Endothelial cell (in vitro differentiated cells): ENCODE results near the gene NHEJ1. TPM values are rescaled to one million over a fixed set of nuclear protein-coding genes. Genes with fewer than 3 reads are reported as not detected.

ENCODE experiments used
- DNase-seq: peaks from one replicate; pipeline ENCODE4 v3.0.0; 2021; ENCODE audit warnings: low spot score
- H3K27ac Mint-ChIP-seq: one replicate; pipeline ENCODE4 v1.8.0; 2021; ENCODE audit warnings: mixed read lengths, inconsistent platforms; ENCODE audit not compliant: unreplicated experiment
- H3K27me3 Mint-ChIP-seq: one replicate; pipeline ENCODE4 v1.8.0; 2021; ENCODE audit warnings: mild to moderate bottlenecking, moderate library complexity, mixed read lengths, inconsistent platforms; ENCODE audit not compliant: unreplicated experiment
- H3K36me3 Mint-ChIP-seq: one replicate; pipeline ENCODE4 v1.8.0; 2021; ENCODE audit warnings: mild to moderate bottlenecking, low read depth, mixed read lengths, inconsistent platforms; ENCODE audit not compliant: unreplicated experiment
- H3K4me1 Mint-ChIP-seq: one replicate; pipeline ENCODE4 v1.8.0; 2021; ENCODE audit warnings: mild to moderate bottlenecking, mixed read lengths, inconsistent platforms; ENCODE audit not compliant: unreplicated experiment
- H3K4me3 Mint-ChIP-seq: one replicate; pipeline ENCODE4 v1.8.0; 2021; ENCODE audit warnings: mild to moderate bottlenecking, mixed read lengths, inconsistent platforms; ENCODE audit not compliant: unreplicated experiment
- H3K9me3 Mint-ChIP-seq: one replicate; pipeline ENCODE4 v1.8.0; 2021; ENCODE audit warnings: mixed read lengths, inconsistent platforms; ENCODE audit not compliant: unreplicated experiment
- total RNA-seq: library from RNA; stranded (reverse); fragmentation: NEBNext Ultra II Directional; extraction: Animal tissue kit (Norgen Biotek cat#: 25700); gene quantifications from one replicate; pipeline ENCODE4 v1.2.1, GENCODE V29; 2021; ENCODE audit not compliant: unreplicated experiment
- TF ChIP-seq, protein P1 (sequence below): fragments of 200-600 bp; sonication (generic); IDR thresholded peaks from one replicate; pipeline ENCODE4 v1.5.0; 2021; ENCODE audit warnings: antibody characterized with exemption; ENCODE audit not compliant: unreplicated experiment

Gene NHEJ1
- total RNA-seq, 1 donor from 2014 or later: 11.1 TPM

DNA sequence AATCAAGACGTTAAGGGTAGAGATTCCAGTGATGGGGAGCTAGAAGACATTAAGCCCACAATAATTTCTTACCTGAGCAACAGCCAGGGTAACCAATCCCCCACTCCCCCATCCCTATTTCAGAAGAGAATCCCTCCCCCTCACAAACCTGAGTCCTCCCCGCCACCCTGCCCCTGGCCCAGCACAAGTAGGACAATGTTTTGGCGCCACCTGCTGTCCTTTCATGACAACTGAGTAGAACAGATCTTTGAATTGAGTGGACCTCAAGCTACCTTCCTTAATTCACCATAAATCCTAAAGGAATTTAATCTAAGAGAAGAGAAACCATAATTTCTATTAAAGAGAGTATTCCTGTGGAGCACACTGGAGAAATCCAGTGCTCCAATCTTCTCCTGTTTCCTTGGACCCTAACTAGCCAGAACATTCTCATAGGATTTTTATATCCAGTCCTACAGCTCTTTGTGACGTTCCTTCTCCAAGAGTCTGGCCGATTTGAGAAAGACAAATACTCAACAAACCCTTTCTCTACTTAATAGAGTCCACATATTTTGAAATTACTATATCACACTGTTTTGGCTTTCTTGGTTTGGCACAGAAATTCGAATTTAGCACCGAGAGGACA is 41.1 kb downstream of the NHEJ1 start:
- DNase-seq: peak; percentile 64
- H3K27ac Mint-ChIP-seq: no peak overlapping the region
- H3K36me3 Mint-ChIP-seq: no peaks in the 10 kb centered on the region
- no peaks in the 10 kb centered on the region for H3K9me3 Mint-ChIP-seq
- H3K4me3 Mint-ChIP-seq: no peak overlapping the region
- H3K27me3 Mint-ChIP-seq: peaks cover 2% of the 10 kb centered on the region
- TF ChIP-seq, protein P1, sequence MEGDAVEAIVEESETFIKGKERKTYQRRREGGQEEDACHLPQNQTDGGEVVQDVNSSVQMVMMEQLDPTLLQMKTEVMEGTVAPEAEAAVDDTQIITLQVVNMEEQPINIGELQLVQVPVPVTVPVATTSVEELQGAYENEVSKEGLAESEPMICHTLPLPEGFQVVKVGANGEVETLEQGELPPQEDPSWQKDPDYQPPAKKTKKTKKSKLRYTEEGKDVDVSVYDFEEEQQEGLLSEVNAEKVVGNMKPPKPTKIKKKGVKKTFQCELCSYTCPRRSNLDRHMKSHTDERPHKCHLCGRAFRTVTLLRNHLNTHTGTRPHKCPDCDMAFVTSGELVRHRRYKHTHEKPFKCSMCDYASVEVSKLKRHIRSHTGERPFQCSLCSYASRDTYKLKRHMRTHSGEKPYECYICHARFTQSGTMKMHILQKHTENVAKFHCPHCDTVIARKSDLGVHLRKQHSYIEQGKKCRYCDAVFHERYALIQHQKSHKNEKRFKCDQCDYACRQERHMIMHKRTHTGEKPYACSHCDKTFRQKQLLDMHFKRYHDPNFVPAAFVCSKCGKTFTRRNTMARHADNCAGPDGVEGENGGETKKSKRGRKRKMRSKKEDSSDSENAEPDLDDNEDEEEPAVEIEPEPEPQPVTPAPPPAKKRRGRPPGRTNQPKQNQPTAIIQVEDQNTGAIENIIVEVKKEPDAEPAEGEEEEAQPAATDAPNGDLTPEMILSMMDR: peak; percentile 70
- H3K4me1 Mint-ChIP-seq: peaks cover 7% of the 10 kb centered on the region

DNA sequence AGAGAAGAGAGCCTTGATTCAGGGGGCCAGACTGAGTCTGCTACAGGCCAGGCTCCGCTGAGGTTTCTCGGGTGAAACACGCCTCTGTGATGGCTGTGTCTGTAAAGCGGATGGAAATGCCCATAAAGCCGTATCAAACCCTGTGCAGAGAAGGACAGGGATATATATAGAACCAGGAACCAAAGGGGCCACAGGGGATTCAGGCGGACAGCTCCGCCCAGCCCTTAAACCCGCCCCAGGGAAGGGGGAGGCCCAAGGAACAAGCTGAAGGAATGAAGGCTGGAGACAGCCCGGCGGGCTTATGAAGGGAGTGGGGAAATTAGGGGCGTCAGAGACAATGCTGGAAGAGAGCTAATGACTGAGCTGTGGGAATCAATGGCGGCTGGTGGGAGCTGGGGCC is 42.1 kb downstream of the NHEJ1 start:
- no peak overlapping the region for H3K4me3 Mint-ChIP-seq
- TF ChIP-seq, protein P1: no peak
- H3K9me3 Mint-ChIP-seq: no peaks in the 10 kb centered on the region
- no peaks in the 10 kb centered on the region for H3K36me3 Mint-ChIP-seq
- H3K4me1 Mint-ChIP-seq: peaks cover 4% of the 10 kb centered on the region
- DNase-seq: no peak
- H3K27ac Mint-ChIP-seq: no peak overlapping the region
- peaks cover 2% of the 10 kb centered on the region for H3K27me3 Mint-ChIP-seq

DNA sequence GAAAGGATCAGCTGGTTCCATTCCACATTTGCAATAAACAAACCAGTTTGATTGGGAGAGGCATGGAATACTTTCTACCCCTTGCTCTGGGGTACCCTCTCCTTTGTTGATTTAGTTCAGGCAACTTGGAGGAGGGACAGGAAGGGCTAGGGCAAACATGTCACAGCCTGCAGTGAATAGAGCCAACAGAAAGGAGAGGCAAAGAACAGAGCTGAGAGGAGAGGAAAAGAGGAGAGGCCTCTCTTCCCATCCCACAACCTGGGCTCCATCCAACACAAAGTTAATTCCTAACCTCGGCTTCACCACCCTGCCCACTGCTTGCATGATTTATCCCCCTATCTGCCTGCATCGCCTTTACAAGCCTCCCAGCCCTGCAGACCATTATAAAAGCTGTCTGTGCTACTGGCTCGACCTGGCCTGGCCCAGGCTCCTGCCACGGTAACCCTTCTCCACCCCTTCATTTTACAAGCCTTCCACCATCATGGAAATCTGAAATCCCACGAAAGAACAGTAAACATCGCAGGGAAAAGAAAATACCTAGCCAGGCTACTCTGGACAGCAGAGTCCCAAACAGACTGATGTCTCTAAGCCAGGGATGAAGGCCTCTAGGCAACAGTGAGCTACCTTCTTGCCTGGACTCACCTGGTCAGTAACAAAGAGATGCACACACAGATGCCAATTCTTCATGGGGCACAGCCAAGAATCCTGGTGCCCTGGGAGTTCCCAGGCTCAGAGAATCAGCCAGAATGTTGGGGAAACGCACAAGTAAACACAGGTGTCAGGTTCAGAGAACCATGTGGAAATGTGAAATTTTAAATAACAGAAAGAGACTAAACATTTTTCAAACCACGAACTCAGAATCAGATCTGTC is 43.6 kb downstream of the NHEJ1 start:
- Mint-ChIP-seq H3K36me3 (no peaks in the 10 kb centered on the region), H3K4me3 (no peak overlapping the region), H3K9me3 (no peaks in the 10 kb centered on the region), H3K4me1 (peaks cover 4% of the 10 kb centered on the region), H3K27ac (no peak overlapping the region), H3K27me3 (peaks cover 2% of the 10 kb centered on the region)
- DNase-seq: no peak
- TF ChIP-seq, protein P1: no peak

DNA sequence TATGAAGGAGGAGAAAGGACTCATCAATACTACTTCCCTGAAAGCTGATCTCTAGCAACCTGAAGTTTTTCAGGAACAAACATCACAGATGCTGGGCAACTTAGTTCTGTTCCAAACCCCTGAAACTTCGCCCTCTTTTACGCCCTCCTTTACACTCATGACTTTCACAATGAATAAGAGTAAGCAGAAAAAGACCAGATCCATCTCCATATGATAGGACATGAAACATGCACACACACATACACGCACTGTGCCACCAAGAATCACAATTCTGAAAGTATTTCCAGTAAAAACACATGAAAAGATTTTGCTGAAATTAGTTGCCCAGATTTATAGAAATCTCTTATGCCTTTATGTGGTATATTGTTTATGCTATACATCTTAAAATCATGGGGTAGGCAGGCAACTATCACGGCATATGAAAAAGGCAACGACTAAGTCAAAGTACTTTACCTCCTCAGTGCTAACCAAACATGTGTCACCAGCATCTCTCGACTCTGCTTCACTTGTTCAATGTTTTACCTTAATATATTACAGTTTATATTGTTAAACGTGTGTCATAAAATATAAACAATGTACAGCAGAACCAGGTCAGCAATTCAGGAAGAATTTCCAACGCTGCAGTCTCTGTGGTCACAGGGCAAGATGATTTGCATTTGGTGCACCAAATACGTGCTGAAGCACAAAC is 47.8 kb downstream of the NHEJ1 start:
- Mint-ChIP-seq H3K27me3 (peaks cover 2% of the 10 kb centered on the region), H3K27ac (no peak overlapping the region), H3K4me1 (peaks cover 10% of the 10 kb centered on the region), H3K9me3 (no peaks in the 10 kb centered on the region), H3K4me3 (no peak overlapping the region), H3K36me3 (no peaks in the 10 kb centered on the region)
- TF ChIP-seq, protein P1: no peak
- DNase-seq: no peak
